Left renal cortex interstitium (tissue), 4 donors: Measurements from ENCODE around the gene SLC22A12. TPM values are rescaled to one million over a fixed set of nuclear protein-coding genes. Genes with fewer than 3 reads are reported as not detected.
"Not testable (repeated sequence)": the region's sequence is repeated elsewhere in the genome, so short reads cannot be mapped to it uniquely, and the experiment has no call there.

Experiments used
- DNase-seq, 4 donors: peaks; one replicate each; pipeline ENCODE4 v3.0.0-alpha.2; 2013; ENCODE audit warnings: low read depth in 4 of 4, low spot score in 2 of 4, missing footprints in 1 of 4
- polyA plus RNA-seq, 4 donors: library from polyadenylated mRNA; unstranded; fragments of 120-200 nt; gene quantifications; one replicate each; pipeline ENCODE4 v1.2.1, GENCODE V29; 2013; ENCODE audit not compliant: insufficient read length in 4 of 4

SLC22A12 gene
- polyA plus RNA-seq, 4 donors = 3.6 to 5.6 (median 5.5) TPM

GRCh38 chr11:64583296-64584262, 7.4 kb upstream of the SLC22A12 start:
- no peak for DNase-seq

GRCh38 chr11:64585150-64585549, 5.9 kb upstream of the SLC22A12 start:
- no peak for DNase-seq

- DNase-seq = no peak
Observed at GRCh38 chr11:64586366-64586765, 4.7 kb upstream of the SLC22A12 start.

- no peak for DNase-seq
Observed at GRCh38 chr11:64588701-64589100, 2.3 kb upstream of the SLC22A12 start.

GRCh38 chr11:64591257-64592233, 525 bp downstream of the SLC22A12 start:
- DNase-seq = no peak

GRCh38 chr11:64592234-64592615, 1.2 kb downstream of the SLC22A12 start:
- DNase-seq = no peak

- no peak for DNase-seq
Observed at GRCh38 chr11:64592656-64593055, 1.6 kb downstream of the SLC22A12 start.

GRCh38 chr11:64593156-64594105, 2.4 kb downstream of the SLC22A12 start:
- DNase-seq = no peak

- DNase-seq = no peak
Observed at GRCh38 chr11:64594159-64594939, 3.3 kb downstream of the SLC22A12 start.

GRCh38 chr11:64595922-64596321, 4.9 kb downstream of the SLC22A12 start:
- DNase-seq = not testable (repeated sequence)

GRCh38 chr11:64597671-64598101, 6.7 kb downstream of the SLC22A12 start:
- no peak for DNase-seq

- DNase-seq = no peak
Observed at GRCh38 chr11:64598106-64598796, 7.2 kb downstream of the SLC22A12 start.

GRCh38 chr11:64598797-64599697, 8.0 kb downstream of the SLC22A12 start:
- DNase-seq = no peak

- DNase-seq = no peak
Observed at GRCh38 chr11:64599698-64600211, 8.7 kb downstream of the SLC22A12 start.

GRCh38 chr11:64600281-64600992, 9.4 kb downstream of the SLC22A12 start:
- DNase-seq = no peak

- DNase-seq = no peak
Observed at GRCh38 chr11:64601605-64602465, 10.8 kb downstream of the SLC22A12 start.
